ENCODE results near the gene WNK4. TPM values are rescaled to one million over a fixed set of nuclear protein-coding genes. Genes with fewer than 3 reads are reported as not detected.

Gene WNK4
- total RNA-seq, 1 experiment from 2014 or later: 7.8 TPM

DNA sequence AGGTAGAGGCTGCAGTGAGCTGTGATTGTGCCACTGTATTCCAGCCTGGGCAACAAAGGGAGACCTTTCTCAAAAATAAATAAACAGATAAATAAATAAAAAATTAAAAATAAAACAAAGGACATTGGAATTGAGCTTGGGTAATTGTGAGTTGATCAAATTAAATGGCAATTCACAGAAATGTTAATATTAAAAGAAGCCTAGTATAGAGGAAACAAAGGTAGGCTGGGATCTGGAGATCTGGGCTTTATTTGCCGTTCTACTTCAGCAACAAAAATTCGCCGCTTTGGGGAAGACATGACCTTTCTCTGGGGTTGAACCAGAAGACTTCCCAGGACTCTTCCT is 7.5 kb upstream of the WNK4 start:
- DNase-seq (ENCODE audit: low spot score): no peak

DNA sequence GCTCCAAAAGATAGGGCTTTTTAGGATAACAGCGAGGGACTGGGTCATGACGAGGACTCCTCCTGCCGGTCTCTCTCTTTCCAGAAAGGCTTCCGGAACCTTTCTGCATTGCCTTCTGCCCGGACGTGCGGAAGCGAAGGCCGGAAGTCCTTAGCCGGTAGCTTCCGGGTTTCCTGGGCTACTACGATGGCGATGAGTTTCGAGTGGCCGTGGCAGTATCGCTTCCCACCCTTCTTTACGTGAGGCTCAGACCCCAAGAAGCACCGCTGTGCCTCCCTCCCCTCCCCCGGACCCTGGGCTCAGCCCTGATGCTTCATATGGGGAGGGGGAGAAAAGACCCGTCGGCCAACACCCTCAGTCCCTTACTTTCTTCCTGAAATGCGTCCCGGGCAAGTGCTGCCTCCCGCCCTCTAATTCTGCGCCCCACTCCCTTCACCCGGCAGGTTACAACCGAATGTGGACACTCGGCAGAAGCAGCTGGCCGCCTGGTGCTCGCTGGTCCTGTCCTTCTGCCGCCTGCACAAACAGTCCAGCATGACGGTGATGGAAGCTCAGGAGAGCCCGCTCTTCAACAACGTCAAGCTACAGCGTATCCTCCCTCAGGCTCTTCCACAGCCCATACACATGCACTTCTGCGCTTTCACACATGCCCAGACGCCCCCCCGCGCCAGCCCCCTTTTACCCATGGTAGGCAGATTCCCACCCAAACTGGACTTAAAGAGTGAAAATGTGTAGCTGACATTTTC is 6.9 kb upstream of the WNK4 start, which contains the start of gene VPS25:
TSS of gene VPS25 (plus strand) at position 160 of the 746 bp plus-strand sequence. CDS start at position 187, 27 bp downstream.
- peak; percentile 86 for DNase-seq (ENCODE audit: low spot score)

GRCh38 chr17:42774066-42774745 is 6.2 kb upstream of the WNK4 start:
- DNase-seq (ENCODE audit: low spot score): no peak

- DNase-seq (ENCODE audit: low spot score): no peak
Observed at GRCh38 chr17:42775534-42776098, 4.8 kb upstream of the WNK4 start.

- DNase-seq (ENCODE audit: low spot score): no peak
Observed at GRCh38 chr17:42778570-42778969, 1.8 kb upstream of the WNK4 start.

DNA sequence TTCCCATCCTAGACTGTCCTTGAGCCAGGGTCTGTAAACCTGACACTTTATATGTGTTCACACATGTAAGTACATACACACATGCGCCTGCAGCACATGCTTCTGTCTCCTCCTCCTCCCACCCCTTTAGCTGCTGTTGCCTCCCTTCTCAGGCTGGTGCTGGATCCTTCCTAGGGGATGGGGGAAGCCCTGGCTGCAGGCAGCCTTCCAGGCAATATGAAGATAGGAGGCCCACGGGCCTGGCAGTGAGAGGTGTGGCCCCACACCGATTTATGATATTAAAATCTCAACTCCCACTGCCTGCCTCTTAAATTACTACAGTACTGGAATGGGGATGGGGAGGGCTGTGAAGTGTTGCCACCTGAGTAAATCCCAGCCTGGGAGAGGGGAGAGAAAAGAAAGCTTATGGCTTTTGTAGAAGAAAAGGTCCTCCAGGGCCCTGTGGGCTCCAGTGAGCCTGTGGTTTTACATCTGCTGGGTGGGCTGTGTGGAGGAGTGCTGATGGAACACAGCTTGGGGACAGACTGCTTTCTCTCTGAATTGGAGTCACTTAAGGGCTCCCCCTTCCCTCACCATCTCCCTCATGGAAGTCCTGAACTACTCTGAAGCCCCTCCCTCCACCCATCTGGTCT is 990 bp upstream of the WNK4 start:
- DNase-seq (ENCODE audit: low spot score): peak; percentile 27

- no peak for DNase-seq (ENCODE audit: low spot score)
Observed at GRCh38 chr17:42780851-42781638, 635 bp downstream of the WNK4 start.

GRCh38 chr17:42781639-42782165 is 1.3 kb downstream of the WNK4 start:
- no peak for DNase-seq (ENCODE audit: low spot score)

- DNase-seq (ENCODE audit: low spot score): no peak
Observed at GRCh38 chr17:42782166-42783061, 2.0 kb downstream of the WNK4 start.

GRCh38 chr17:42783062-42783790 is 2.8 kb downstream of the WNK4 start:
- DNase-seq (ENCODE audit: low spot score): no peak

- no peak for DNase-seq (ENCODE audit: low spot score)
Observed at GRCh38 chr17:42783791-42784138, 3.4 kb downstream of the WNK4 start.

- DNase-seq (ENCODE audit: low spot score): no peak
Observed at GRCh38 chr17:42784409-42784808, 4.0 kb downstream of the WNK4 start.

GRCh38 chr17:42784811-42785592 is 4.6 kb downstream of the WNK4 start:
- no peak for DNase-seq (ENCODE audit: low spot score)

DNA sequence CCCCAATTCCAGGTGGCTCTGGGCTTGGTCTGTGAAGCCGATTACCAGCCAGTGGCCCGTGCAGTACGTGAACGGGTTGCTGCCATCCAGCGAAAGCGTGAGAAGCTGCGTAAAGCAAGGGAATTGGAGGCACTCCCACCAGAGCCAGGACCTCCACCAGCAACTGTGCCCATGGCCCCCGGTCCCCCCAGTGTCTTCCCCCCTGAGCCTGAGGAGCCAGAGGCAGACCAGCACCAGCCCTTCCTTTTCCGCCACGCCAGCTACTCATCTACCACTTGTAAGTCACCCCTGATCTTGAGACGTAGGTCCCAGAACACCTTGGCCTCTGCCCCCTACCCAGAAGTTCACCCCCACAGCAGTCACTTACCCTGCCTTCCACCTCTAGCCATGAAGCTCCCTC is 6.9 kb downstream of the WNK4 start:
- no peak for DNase-seq (ENCODE audit: low spot score)

- DNase-seq (ENCODE audit: low spot score): no peak
Observed at GRCh38 chr17:42791948-42792347, 11.5 kb downstream of the WNK4 start.

- DNase-seq (ENCODE audit: low spot score): no peak
Observed at GRCh38 chr17:42792545-42792944, 12.1 kb downstream of the WNK4 start.

- DNase-seq (ENCODE audit: low spot score): no peak
Observed at GRCh38 chr17:42795061-42795460, 14.7 kb downstream of the WNK4 start.

DNA sequence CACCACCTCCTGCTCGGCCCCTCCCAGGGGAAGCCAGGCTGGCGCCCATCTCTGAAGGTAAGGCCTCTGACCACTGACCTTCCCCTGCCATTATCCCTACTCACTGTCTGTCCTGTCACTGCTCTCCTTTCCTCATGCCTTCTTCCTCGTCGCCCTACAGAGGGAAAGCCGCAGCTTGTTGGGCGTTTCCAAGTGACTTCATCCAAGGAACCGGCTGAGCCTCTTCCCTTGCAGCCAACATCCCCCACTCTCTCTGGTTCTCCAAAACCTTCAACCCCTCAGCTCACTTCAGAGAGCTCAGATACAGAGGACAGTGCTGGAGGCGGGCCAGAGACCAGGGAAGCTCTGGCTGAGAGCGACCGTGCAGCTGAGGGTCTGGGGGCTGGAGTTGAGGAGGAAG is 15.1 kb downstream of the WNK4 start:
- no peak for DNase-seq (ENCODE audit: low spot score)

All from HT-29 (cell line).